ENCODE data around the gene PHF12.
A peak's percentile ranks its signal among the peaks of the same experiment; 100 is the strongest.
"Not testable (repeated sequence)": the region's sequence is repeated elsewhere in the genome, so short reads cannot be mapped to it uniquely, and the experiment has no call there.

The PHF12 gene

GRCh38 chr17:28901866-28902818, 49.2 kb downstream of the PHF12 start:
- DNase-seq (ENCODE audit: low read depth), result peak; percentile 30

DNA sequence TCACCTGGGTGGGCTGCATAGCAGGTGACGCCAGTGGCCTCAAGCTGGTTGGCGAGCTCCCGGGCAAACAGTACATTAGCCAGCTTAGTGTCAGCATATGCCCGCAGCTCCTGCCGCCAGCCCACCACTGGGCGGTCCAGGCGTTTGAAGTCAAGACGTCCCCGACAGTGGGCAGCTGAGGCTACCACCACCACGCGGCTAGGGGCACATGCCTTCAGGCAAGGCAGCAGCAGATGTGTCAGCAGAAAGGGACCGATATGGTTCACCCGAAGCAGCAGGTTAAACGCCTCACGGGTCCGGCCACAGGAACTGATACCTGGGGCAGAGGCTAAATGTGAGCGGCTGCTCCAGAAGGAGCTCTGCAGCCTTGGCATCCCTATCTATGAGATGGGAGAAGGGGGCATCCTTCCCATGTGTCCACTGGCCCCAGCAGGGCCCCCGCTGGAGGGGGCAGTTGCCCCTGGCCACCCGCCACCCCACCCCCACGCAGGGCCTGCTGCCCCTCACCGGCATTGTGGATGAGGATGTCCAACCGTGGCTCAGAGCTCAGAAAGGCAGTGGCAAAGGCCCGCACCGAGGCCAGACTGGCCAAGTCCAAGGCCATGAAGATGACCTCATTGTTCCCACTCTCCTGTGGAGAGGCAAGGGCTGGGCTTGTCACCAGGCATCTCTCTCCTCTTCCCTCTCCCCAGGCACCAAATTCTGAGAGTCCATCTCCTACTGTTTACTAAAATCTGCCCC, 50.2 kb downstream of the PHF12 start:
- DNase-seq (ENCODE audit: low read depth), result no peak

- no peak for DNase-seq (ENCODE audit: low read depth)
These were observed 52.0 kb downstream of the PHF12 start for GRCh38 chr17:28899212-28899815.

- DNase-seq (ENCODE audit: low read depth), result no peak
These were observed 52.8 kb downstream of the PHF12 start for GRCh38 chr17:28898527-28898955.

- no peak for DNase-seq (ENCODE audit: low read depth)
These were observed 53.4 kb downstream of the PHF12 start for GRCh38 chr17:28897769-28898526.

GRCh38 chr17:28896884-28897768, 54.2 kb downstream of the PHF12 start, which contains the start of gene FLOT2:
FLOT2 (minus strand) TSS chr17:28897733; CDS start chr17:28897574, 159 bp downstream.
- DNase-seq (ENCODE audit: low read depth), result peak; percentile 40

- no peak for DNase-seq (ENCODE audit: low read depth)
These were observed 54.8 kb downstream of the PHF12 start for GRCh38 chr17:28896491-28896883.

DNA sequence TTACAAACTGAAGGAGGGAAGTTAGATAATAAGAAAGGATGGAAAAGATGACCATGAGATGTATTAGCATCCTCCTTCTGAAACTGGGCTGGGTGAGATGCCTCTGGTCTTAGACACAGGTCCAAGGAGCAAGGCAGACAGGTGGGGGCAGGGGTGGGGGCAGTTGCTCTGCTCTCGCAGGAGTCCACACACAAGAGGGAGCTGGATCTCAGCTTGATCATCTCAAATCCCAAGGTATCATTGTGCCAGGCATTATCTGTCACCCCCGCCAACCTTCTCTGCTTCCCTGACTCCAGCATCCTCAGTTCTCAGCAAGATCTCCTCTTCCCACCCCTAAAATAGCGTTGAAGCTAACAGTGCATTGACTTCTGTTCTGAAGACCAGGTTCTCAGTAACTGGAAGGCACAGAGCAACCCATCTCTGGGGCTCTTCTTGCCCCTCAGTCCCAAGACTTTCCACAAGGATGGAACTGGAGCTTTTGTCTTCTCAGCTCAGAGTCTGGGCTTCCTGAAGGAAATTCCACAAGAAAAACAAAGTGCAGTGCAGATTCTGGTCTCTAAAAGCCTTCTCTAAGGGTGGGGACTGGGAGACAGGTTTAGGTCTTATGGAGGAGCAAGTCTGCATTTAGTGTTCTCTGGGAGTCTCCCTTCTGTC, 55.4 kb downstream of the PHF12 start:
- DNase-seq (ENCODE audit: low read depth), result no peak

DNA sequence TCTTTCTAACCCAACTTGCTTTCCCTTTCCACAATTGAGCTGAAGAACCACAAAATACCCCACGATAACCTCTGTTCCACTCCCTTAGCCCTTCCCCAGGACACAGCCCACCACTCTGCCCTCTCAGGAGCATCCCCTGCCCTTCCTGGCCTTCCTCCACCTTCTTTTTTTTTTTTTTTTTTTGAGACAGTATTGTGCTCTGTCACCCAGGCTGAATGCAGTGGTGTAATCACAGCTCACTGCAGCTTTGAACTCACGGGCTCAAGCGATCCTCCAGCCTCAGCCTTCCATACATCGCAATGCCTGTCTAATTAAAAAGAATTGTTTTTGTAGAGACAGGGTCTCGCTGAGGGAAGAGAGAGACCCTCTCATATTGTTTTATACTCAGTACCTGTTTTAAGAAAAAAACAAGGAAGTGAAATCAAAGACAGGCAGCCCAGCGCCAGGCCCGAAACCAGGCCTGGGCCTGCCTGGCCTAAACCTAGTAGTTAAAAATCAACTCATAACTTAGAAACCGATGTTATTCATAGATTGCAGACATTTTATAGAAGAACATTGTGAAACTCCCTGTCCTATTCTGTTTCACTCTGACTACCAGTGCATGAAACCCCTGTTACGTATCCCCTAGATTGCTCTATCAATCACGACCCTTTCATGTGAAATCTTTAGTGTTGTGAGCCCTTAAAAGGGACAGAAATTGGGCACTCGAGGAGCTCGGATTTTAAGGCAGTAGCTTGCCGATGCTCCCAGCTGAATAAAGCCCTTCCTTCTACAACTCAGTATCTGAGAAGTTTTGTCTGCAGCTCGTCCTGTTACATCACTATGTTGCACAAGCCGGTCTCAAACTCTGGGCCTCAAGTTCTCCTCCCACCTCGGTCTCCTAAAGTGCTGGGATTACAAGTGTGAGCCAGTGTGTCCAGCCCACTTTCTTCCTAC, 57.8 kb downstream of the PHF12 start:
- not testable (repeated sequence) for DNase-seq (ENCODE audit: low read depth)

- no peak for DNase-seq (ENCODE audit: low read depth)
These were observed 59.3 kb downstream of the PHF12 start for GRCh38 chr17:28892024-28892423.

- no peak for DNase-seq (ENCODE audit: low read depth)
These were observed 60.1 kb downstream of the PHF12 start for GRCh38 chr17:28891201-28891600.

DNA sequence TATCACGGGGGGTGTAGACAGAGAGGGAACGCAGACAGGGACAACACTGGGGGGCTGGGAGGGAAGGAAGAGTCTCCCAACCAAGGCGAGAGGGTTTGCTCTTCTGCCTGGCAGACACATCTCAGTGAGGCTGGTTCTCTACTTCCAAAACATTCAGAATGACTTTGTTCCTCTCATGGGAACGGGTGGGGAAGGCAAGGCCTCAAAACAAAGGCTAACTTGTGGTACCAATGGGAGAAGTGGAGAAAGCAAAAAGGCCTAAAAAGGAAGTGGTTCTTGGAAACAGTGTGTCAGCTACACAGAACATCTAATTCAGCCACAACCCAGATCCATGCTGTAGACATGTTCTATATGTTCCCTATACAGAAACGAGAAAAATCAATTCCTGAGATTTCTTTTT, 61.3 kb downstream of the PHF12 start:
- DNase-seq (ENCODE audit: low read depth), result no peak

GRCh38 chr17:28888832-28889231, 62.5 kb downstream of the PHF12 start:
- no peak for DNase-seq (ENCODE audit: low read depth)

- DNase-seq (ENCODE audit: low read depth), result no peak
These were observed 63.3 kb downstream of the PHF12 start for GRCh38 chr17:28887871-28888471.

DNA sequence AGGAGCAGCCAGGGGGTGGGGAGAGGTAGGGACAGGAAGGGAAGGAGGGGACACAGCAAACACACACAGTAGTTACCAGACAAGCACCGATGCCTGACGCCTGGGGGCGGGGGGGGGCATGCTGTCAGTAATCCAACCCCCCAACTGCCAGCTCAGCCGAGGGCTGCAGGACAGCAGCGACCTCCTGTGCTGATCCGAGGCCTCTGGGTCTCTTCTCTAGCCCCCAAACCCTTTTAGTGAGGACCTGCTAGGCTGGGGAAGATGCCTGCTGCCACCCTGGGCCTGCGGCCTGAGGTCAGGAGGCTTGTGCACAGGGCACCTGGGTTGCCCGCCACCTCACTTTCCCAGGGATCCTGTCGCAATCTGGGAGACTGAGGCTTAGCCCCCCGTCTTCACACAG, 65.4 kb downstream of the PHF12 start:
- DNase-seq (ENCODE audit: low read depth), result no peak

GRCh38 chr17:28885363-28885762, 66.0 kb downstream of the PHF12 start:
- DNase-seq (ENCODE audit: low read depth), result no peak

- DNase-seq (ENCODE audit: low read depth), result no peak
These were observed 67.2 kb downstream of the PHF12 start for GRCh38 chr17:28883967-28884702.
